GM12878 (cell line): Measurements from ENCODE around the gene NRM. TPM values are rescaled to one million over a fixed set of nuclear protein-coding genes. Genes with fewer than 3 reads are reported as not detected.

Source experiments
- BACH1 ChIP-seq: fragments of 450-650 bp; IDR thresholded peaks from 2 replicates; pipeline ENCODE4 v1.6.1; 2017; ENCODE audit warnings: mild to moderate bottlenecking, borderline replicate concordance
- CREM ChIP-seq: IDR thresholded peaks from 2 replicates; pipeline ENCODE4 v1.6.1; 2014; ENCODE audit warnings: antibody characterized with exemption, low read depth
- EP300 ChIP-seq, 2 experiments: fragments of 150-350 bp in 1 of 2; IDR thresholded peaks; 2 replicates each; pipeline ENCODE4 v1.6.1; 2011 to 2012; ENCODE audit warnings: low read depth in 2 of 2, low read length in 2 of 2, borderline replicate concordance in 1 of 2, improper control_type of control experiment in 1 of 2, inconsistent platforms in 1 of 2; ENCODE audit not compliant: control insufficient read depth in 1 of 2
- HDAC6 ChIP-seq: fragments of 200-600 bp; sonication (generic); IDR thresholded peaks from one replicate; pipeline ENCODE4 v1.8.0; 2017; ENCODE audit warnings: antibody characterized with exemption; ENCODE audit not compliant: unreplicated experiment
- KAT2A ChIP-seq: conservative IDR thresholded peaks from 2 replicates; pipeline ENCODE4 v1.6.1; 2011; ENCODE audit warnings: low read depth, low read length; ENCODE audit not compliant: control insufficient read depth
- MEF2A ChIP-seq: IDR thresholded peaks from 2 replicates; pipeline ENCODE4 v1.6.1; 2011; ENCODE audit warnings: low read depth, mild to moderate bottlenecking, low read length, moderate library complexity; ENCODE audit not compliant: insufficient read depth
- MEF2B ChIP-seq: fragments of 450-650 bp; IDR thresholded peaks from 2 replicates; pipeline ENCODE4 v1.6.1; 2018; ENCODE audit warnings: mild to moderate bottlenecking, moderate library complexity; ENCODE audit not compliant: partially characterized antibody, poor library complexity, severe bottlenecking
- RB1 ChIP-seq: fragments of 450-650 bp; formaldehyde crosslinking; IDR thresholded peaks from 2 replicates; pipeline ENCODE4 v1.6.1; 2017; ENCODE audit warnings: mild to moderate bottlenecking, borderline replicate concordance
- SKIL ChIP-seq: fragments of 450-650 bp; IDR thresholded peaks from 2 replicates; pipeline ENCODE4 v1.6.1; 2017; ENCODE audit warnings: mild to moderate bottlenecking, low read depth, inconsistent platforms; ENCODE audit not compliant: poor library complexity, severe bottlenecking
- STAT1 ChIP-seq: fragments of 450-650 bp; conservative IDR thresholded peaks from 2 replicates; pipeline ENCODE4 v1.6.1; 2014; ENCODE audit warnings: antibody characterized with exemption, mild to moderate bottlenecking
- polyA plus RNA-seq, 11 experiments: library from polyadenylated mRNA; depleted of rRNA in 4 of 11; unstranded in 6 of 11; stranded (reverse) in 5 of 11; fragments of >200 nt; fragmentation: Nextera tagmentation in 4 of 11; fragmentation: Illumina TruSeq in 1 of 11; extraction: Ambion mirVana in 4 of 11; extraction: Trizol in 1 of 11; gene quantifications; 1 replicate in 1 of 11; 2 replicates in 10 of 11; pipeline versions ENCODE4 v1.2.1 to v1.2.3, GENCODE V29; 2011 to 2016; ENCODE audit warnings: inconsistent platforms in 2 of 11, missing spikeins in 2 of 11, low read depth in 1 of 11
- total RNA-seq, 4 experiments: library from RNA; depleted of rRNA in 3 of 4; stranded (reverse); fragments of >200 nt in 3 of 4; fragmentation: Illumina TruSeq in 1 of 4; extraction: Trizol in 1 of 4; gene quantifications; 2 replicates each; pipeline versions ENCODE4 v1.2.1 to v1.2.3, GENCODE V29; 2013 to 2021
- TF ChIP-seq, protein P1 (sequence below): fragments of 450-650 bp; IDR thresholded peaks from 2 replicates; pipeline ENCODE4 v1.6.1; 2016; ENCODE audit warnings: mild to moderate bottlenecking, moderate library complexity, borderline replicate concordance
- TF ChIP-seq, protein P2 (sequence below): fragments of 450-650 bp; conservative IDR thresholded peaks from 2 replicates; pipeline ENCODE4 v1.6.1; 2017; ENCODE audit warnings: mild to moderate bottlenecking, moderate library complexity
- TF ChIP-seq, protein P3 (sequence below): fragments of 450-650 bp; IDR thresholded peaks from 2 replicates; pipeline ENCODE4 v1.6.1; 2016; ENCODE audit warnings: mild to moderate bottlenecking

Gene NRM
- total and polyA plus RNA-seq, 10 of the 15 experiments (the other 5 are each of a cell fraction or from before 2014, with no cell fraction given), result 15.4 to 46.7 (median 29.0) TPM

- TF ChIP-seq, protein P1, sequence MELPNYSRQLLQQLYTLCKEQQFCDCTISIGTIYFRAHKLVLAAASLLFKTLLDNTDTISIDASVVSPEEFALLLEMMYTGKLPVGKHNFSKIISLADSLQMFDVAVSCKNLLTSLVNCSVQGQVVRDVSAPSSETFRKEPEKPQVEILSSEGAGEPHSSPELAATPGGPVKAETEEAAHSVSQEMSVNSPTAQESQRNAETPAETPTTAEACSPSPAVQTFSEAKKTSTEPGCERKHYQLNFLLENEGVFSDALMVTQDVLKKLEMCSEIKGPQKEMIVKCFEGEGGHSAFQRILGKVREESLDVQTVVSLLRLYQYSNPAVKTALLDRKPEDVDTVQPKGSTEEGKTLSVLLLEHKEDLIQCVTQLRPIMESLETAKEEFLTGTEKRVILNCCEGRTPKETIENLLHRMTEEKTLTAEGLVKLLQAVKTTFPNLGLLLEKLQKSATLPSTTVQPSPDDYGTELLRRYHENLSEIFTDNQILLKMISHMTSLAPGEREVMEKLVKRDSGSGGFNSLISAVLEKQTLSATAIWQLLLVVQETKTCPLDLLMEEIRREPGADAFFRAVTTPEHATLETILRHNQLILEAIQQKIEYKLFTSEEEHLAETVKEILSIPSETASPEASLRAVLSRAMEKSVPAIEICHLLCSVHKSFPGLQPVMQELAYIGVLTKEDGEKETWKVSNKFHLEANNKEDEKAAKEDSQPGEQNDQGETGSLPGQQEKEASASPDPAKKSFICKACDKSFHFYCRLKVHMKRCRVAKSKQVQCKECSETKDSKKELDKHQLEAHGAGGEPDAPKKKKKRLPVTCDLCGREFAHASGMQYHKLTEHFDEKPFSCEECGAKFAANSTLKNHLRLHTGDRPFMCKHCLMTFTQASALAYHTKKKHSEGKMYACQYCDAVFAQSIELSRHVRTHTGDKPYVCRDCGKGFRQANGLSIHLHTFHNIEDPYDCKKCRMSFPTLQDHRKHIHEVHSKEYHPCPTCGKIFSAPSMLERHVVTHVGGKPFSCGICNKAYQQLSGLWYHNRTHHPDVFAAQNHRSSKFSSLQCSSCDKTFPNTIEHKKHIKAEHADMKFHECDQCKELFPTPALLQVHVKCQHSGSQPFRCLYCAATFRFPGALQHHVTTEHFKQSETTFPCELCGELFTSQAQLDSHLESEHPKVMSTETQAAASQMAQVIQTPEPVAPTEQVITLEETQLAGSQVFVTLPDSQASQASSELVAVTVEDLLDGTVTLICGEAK, result peak; percentile 89; the same call in 1 of the 2 replicates
- TF ChIP-seq HDAC6 (peak; percentile 8), CREM (no peak), RB1 (peak; percentile 20; the same call in 1 of the 2 replicates), KAT2A (no peak), MEF2B (peak; percentile 45), MEF2A (0 out of 2 replicates have a peak, but pooled peaks have one; percentile 16), EP300 (IDR thresholded peaks at IDR 0.05; ENCODE audit: borderline replicate concordance in 1 of 2, control insufficient read depth in 1 of 2, low read depth in 2 of 2, low read length in 2 of 2) (peak; percentile 3 to 57; a peak in 2 of 4 replicates), BACH1 (0 out of 2 replicates have a peak, but pooled peaks have one; percentile 49), STAT1 (no peak), SKIL (no peak)
- TF ChIP-seq, protein P2, sequence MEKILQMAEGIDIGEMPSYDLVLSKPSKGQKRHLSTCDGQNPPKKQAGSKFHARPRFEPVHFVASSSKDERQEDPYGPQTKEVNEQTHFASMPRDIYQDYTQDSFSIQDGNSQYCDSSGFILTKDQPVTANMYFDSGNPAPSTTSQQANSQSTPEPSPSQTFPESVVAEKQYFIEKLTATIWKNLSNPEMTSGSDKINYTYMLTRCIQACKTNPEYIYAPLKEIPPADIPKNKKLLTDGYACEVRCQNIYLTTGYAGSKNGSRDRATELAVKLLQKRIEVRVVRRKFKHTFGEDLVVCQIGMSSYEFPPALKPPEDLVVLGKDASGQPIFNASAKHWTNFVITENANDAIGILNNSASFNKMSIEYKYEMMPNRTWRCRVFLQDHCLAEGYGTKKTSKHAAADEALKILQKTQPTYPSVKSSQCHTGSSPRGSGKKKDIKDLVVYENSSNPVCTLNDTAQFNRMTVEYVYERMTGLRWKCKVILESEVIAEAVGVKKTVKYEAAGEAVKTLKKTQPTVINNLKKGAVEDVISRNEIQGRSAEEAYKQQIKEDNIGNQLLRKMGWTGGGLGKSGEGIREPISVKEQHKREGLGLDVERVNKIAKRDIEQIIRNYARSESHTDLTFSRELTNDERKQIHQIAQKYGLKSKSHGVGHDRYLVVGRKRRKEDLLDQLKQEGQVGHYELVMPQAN, result peak; percentile 68
- TF ChIP-seq, protein P3, sequence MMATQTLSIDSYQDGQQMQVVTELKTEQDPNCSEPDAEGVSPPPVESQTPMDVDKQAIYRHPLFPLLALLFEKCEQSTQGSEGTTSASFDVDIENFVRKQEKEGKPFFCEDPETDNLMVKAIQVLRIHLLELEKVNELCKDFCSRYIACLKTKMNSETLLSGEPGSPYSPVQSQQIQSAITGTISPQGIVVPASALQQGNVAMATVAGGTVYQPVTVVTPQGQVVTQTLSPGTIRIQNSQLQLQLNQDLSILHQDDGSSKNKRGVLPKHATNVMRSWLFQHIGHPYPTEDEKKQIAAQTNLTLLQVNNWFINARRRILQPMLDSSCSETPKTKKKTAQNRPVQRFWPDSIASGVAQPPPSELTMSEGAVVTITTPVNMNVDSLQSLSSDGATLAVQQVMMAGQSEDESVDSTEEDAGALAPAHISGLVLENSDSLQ, result 0 out of 2 replicates have a peak, but pooled peaks have one; percentile 24
Measured at GRCh38 chr6:30682143-30683117, 8.4 kb downstream of the NRM start (continued).
